ENCODE results near the gene TECTB. TPM values are rescaled to one million over a fixed set of nuclear protein-coding genes. Genes with fewer than 3 reads are reported as not detected.

TECTB gene
- total RNA-seq, 1 donor from 2014 or later, result not detected

DNA sequence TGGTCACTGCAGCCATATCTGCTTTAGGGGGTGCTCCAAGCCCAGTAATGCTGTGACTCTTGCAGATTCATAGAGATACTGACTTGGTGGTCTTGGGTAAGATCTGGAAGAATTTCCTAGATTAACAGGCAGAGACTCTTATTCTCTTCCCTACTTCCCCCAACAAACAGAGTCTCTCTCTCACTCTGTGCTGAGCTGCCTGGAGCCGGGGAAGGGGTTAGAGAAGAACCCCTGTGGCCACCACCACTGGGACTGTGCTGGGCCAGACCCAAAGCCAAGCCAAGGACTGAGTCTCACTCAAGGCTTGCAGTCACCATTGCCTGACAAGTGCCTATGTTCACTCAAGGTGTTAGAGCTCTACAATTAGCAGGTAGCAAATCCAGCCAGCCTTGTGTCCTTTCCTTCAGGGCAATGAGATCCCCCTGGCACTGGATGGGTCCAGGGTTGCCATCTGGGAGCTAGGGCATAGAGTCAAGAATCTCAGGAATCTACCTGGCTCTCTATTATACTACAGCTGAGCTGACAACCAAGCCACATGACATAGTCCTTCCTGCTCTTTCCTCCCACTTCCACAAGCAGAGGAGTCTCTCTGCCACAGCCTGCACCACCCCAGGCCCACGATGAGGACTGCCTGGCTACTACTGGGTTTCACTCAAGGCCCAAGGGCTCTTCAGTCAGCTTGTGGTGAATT, 41.4 kb upstream of the TECTB start:
- no peaks in the 10 kb centered on the region for H3K36me3 ChIP-seq
- H3K27me3 ChIP-seq, result no peaks in the 10 kb centered on the region
- no peak overlapping the region for H3K27ac ChIP-seq
- DNase-seq (ENCODE audit: low spot score in 2 of 2), result no peak
- TF ChIP-seq, protein P1, sequence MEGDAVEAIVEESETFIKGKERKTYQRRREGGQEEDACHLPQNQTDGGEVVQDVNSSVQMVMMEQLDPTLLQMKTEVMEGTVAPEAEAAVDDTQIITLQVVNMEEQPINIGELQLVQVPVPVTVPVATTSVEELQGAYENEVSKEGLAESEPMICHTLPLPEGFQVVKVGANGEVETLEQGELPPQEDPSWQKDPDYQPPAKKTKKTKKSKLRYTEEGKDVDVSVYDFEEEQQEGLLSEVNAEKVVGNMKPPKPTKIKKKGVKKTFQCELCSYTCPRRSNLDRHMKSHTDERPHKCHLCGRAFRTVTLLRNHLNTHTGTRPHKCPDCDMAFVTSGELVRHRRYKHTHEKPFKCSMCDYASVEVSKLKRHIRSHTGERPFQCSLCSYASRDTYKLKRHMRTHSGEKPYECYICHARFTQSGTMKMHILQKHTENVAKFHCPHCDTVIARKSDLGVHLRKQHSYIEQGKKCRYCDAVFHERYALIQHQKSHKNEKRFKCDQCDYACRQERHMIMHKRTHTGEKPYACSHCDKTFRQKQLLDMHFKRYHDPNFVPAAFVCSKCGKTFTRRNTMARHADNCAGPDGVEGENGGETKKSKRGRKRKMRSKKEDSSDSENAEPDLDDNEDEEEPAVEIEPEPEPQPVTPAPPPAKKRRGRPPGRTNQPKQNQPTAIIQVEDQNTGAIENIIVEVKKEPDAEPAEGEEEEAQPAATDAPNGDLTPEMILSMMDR (IDR thresholded peaks at IDR 0.05), result no peak
- intact Hi-C loops (cut with DNase I), result no loop called here
- H3K4me3 ChIP-seq, result no peak overlapping the region
- H3K4me1 ChIP-seq, result no peaks in the 10 kb centered on the region
- no peaks in the 10 kb centered on the region for H3K9me3 ChIP-seq

DNA sequence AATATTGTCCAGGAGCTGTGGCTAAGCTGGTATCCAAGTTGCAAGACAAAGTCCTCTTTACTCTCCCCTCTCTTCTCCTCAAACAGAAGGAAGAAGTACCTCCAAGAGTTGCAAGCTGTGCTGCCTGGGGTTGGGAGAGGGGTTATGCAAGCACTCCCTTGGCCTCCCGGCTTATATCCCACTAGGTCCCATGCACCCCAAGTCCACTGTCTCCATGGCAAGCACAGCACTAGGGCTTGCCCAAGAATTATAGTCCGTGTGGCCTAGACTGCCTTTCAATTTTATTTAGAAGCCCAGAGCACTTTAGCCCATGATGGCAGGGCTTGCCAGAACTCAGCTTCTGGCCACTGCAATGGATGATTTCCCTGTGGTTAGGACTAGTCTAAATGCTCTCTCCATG, 40.4 kb upstream of the TECTB start:
- intact Hi-C loops (cut with DNase I), result no loop called here
- Histone ChIP-seq H3K9me3 (no peaks in the 10 kb centered on the region), H3K27ac (no peak overlapping the region), H3K36me3 (no peaks in the 10 kb centered on the region), H3K27me3 (no peaks in the 10 kb centered on the region), H3K4me3 (no peak overlapping the region), H3K4me1 (no peaks in the 10 kb centered on the region)
- no peak for DNase-seq (ENCODE audit: low spot score in 2 of 2)
- TF ChIP-seq, protein P1 (IDR thresholded peaks at IDR 0.05), result no peak

DNA sequence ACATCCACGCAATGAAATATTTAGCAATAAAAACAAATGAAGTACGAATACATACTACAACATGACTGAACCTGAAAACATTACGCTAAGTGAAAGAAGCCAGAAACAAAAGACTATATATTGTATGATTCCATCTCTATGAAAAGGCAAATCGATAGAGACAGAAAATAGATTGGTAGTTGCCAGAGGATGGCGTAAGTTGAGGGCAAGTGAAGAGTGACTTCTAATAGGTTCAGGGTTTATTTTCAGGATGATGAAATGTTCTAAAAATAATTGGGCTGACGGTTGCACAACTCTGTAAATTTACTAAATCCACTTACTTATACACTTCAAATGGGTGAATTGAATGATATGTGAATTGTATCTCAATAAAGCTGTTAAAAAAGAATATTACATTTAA, 39.5 kb upstream of the TECTB start:
- no peaks in the 10 kb centered on the region for H3K36me3 ChIP-seq
- no peak overlapping the region for H3K27ac ChIP-seq
- TF ChIP-seq, protein P1 (IDR thresholded peaks at IDR 0.05), result no peak
- no peaks in the 10 kb centered on the region for H3K27me3 ChIP-seq
- no peak for DNase-seq (ENCODE audit: low spot score in 2 of 2)
- H3K4me3 ChIP-seq, result no peak overlapping the region
- H3K9me3 ChIP-seq, result no peaks in the 10 kb centered on the region
- no peaks in the 10 kb centered on the region for H3K4me1 ChIP-seq
- intact Hi-C loops (cut with DNase I), result no loop called here

DNA sequence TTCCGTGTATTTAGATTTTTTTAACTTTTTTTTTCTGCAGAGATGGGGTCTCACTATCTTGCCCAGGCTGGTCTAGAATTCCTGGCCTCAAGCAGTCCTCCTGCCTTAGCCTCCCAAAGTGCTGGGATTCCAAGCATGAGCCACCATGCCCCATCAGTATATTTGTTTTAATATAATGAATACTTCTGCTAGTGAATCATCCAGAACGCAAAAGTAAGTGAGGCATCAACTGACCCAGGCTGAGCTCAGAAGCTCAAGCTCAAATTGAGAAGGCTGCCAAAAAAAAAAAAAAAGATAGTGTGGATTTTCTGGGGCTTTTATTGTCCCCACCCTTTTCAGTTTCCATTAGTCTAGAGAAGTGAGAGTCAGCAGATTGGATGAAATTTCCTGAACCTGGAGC, 39.0 kb upstream of the TECTB start:
- no peak for DNase-seq (ENCODE audit: low spot score in 2 of 2)
- Histone ChIP-seq H3K9me3 (peaks cover under 1 to 4% of the 10 kb centered on the region in 2 donors), H3K27ac (no peak overlapping the region), H3K27me3 (no peaks in the 10 kb centered on the region), H3K4me3 (no peak overlapping the region), H3K4me1 (no peaks in the 10 kb centered on the region), H3K36me3 (no peaks in the 10 kb centered on the region)
- TF ChIP-seq, protein P1 (IDR thresholded peaks at IDR 0.05), result no peak
- intact Hi-C loops (cut with DNase I), result no loop called here

DNA sequence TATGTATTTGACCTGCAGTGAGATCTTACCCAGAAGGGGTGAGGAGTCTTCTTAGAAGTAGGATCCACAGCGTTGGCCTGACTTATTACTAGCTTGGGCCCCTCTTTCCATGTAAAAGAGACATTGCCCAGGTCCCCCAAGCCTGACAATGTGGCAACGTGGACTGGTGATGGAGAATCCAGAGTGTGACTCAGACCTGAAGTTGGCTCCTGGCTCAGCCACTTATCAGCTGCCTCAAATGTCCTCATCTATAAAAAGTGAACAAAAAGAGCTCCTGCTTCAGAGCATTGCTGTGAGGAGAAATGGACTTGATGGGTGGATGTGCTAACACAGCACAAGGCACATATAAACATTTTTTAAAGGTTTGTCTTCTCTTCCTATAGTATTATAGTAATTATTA, 35.4 kb upstream of the TECTB start:
- H3K4me3 ChIP-seq, result no peak overlapping the region
- DNase-seq (ENCODE audit: low spot score in 2 of 2), result no peak
- TF ChIP-seq, protein P1 (IDR thresholded peaks at IDR 0.05), result no peak
- H3K27ac ChIP-seq, result no peak overlapping the region
- intact Hi-C loops (cut with DNase I), result no loop called here
- H3K9me3 ChIP-seq, result peaks cover 6 to 9% of the 10 kb centered on the region in 2 donors
- no peaks in the 10 kb centered on the region for H3K27me3 ChIP-seq
- no peaks in the 10 kb centered on the region for H3K4me1 ChIP-seq
- H3K36me3 ChIP-seq, result no peaks in the 10 kb centered on the region

All from ascending aorta (tissue), 2 donors.